HepG2 (cell line): Measurements from ENCODE around the gene CDC34. TPM values are rescaled to one million over a fixed set of nuclear protein-coding genes. Genes with fewer than 3 reads are reported as not detected.

Experiments
- CAMTA2 ChIP-seq: sonication (generic); formaldehyde crosslinking; IDR thresholded peaks from 2 replicates; pipeline ENCODE4 v1.4.0; 2020; ENCODE audit warnings: mild to moderate bottlenecking, missing genetic modification reagents, borderline replicate concordance
- CHD4 ChIP-seq: fragments of 200-600 bp; sonication (generic); IDR thresholded peaks from 2 replicates; pipeline ENCODE4 v1.7.0; 2017; ENCODE audit warnings: mild to moderate bottlenecking, low read length, borderline replicate concordance
- FOXO1 ChIP-seq: sonication (generic); formaldehyde crosslinking; IDR thresholded peaks from 2 replicates; pipeline ENCODE4 v1.4.0; 2020; ENCODE audit warnings: missing genetic modification reagents
- HMG20B ChIP-seq: conservative IDR thresholded peaks from 2 replicates; pipeline ENCODE4 v1.6.1; 2016; ENCODE audit warnings: missing genetic modification reagents, missing compliant biosample characterization
- KAT7 ChIP-seq: IDR thresholded peaks from 2 replicates; pipeline ENCODE4 v1.6.1; 2018; ENCODE audit warnings: borderline replicate concordance, missing compliant biosample characterization
- MIER3 ChIP-seq: IDR thresholded peaks from 2 replicates; pipeline ENCODE4 v1.6.1; 2016; ENCODE audit warnings: missing compliant biosample characterization, borderline replicate concordance
- RBAK ChIP-seq: sonication (generic); formaldehyde crosslinking; IDR thresholded peaks from 2 replicates; pipeline ENCODE4 v1.5.1; 2020; ENCODE audit warnings: mild to moderate bottlenecking, missing genetic modification reagents
- TBL1XR1 ChIP-seq: fragments of 150-350 bp; IDR thresholded peaks from 2 replicates; pipeline ENCODE4 v1.6.1; 2014; ENCODE audit warnings: borderline replicate concordance, low read length; ENCODE audit not compliant: partially characterized antibody
- TP53 ChIP-seq: sonication (generic); formaldehyde crosslinking; conservative IDR thresholded peaks from 2 replicates; pipeline ENCODE4 v1.4.0; 2020; ENCODE audit warnings: missing genetic modification reagents
- ZBTB20 ChIP-seq: sonication (generic); formaldehyde crosslinking; IDR thresholded peaks from 2 replicates; pipeline ENCODE4 v1.8.1; 2023; ENCODE audit warnings: missing genetic modification reagents, low read depth, mild to moderate bottlenecking, borderline replicate concordance
- ZNF329 ChIP-seq: sonication (generic); formaldehyde crosslinking; IDR thresholded peaks from 2 replicates; pipeline ENCODE4 v1.9.0; 2021; ENCODE audit warnings: low read depth, mild to moderate bottlenecking, missing genetic modification reagents
- ZNF879 ChIP-seq: sonication (generic); formaldehyde crosslinking; IDR thresholded peaks from 2 replicates; pipeline ENCODE4 v1.8.1; 2023; ENCODE audit warnings: missing genetic modification reagents
- polyA plus RNA-seq, 8 experiments: library from polyadenylated mRNA; depleted of rRNA in 3 of 8; stranded (reverse) in 7 of 8; unstranded in 1 of 8; fragments of >200 nt; fragmentation: Illumina TruSeq in 4 of 8; extraction: Trizol in 4 of 8; gene quantifications; 2 replicates each; pipeline versions ENCODE4 v1.2.1 to v1.2.3, GENCODE V29; 2011 to 2016; ENCODE audit warnings: low read depth in 4 of 8, missing spikeins in 1 of 8, mixed read lengths in 1 of 8; ENCODE audit not compliant: insufficient read depth in 1 of 8
- total RNA-seq, 5 experiments: library from RNA; depleted of rRNA; stranded (reverse); fragments of >200 nt; fragmentation: Illumina TruSeq; extraction: Trizol; gene quantifications; 2 replicates each; pipeline ENCODE4 v1.2.3, GENCODE V29; 2016; ENCODE audit warnings: low read depth in 1 of 5
- TF ChIP-seq, protein P1 (sequence below): sonication (generic); formaldehyde crosslinking; IDR thresholded peaks from 2 replicates; pipeline ENCODE4 v1.5.1; 2020; ENCODE audit warnings: missing genetic modification reagents, mild to moderate bottlenecking, borderline replicate concordance
- TF ChIP-seq, protein P2 (sequence below): sonication (generic); formaldehyde crosslinking; IDR thresholded peaks from 2 replicates; pipeline ENCODE4 v1.9.0; 2022; ENCODE audit warnings: missing genetic modification reagents, mild to moderate bottlenecking, borderline replicate concordance
- TF ChIP-seq, protein P3 (sequence below): sonication (generic); formaldehyde crosslinking; IDR thresholded peaks from 2 replicates; pipeline ENCODE4 v1.5.0; 2020; ENCODE audit warnings: missing genetic modification reagents
- TF ChIP-seq, protein P4 (sequence below): sonication (generic); formaldehyde crosslinking; IDR thresholded peaks from 2 replicates; pipeline ENCODE4 v1.4.0; 2020; ENCODE audit warnings: missing genetic modification reagents, borderline replicate concordance
- TF ChIP-seq, protein P5 (sequence below): sonication (generic); formaldehyde crosslinking; IDR thresholded peaks from 2 replicates; pipeline ENCODE4 v1.8.0; 2022; ENCODE audit warnings: mild to moderate bottlenecking, missing genetic modification reagents, moderate library complexity

CDC34 gene
- total and polyA plus RNA-seq, 2 of the 13 experiments (the other 11 are each of a cell fraction or from before 2014, with no cell fraction given), result 138 to 150 TPM

DNA sequence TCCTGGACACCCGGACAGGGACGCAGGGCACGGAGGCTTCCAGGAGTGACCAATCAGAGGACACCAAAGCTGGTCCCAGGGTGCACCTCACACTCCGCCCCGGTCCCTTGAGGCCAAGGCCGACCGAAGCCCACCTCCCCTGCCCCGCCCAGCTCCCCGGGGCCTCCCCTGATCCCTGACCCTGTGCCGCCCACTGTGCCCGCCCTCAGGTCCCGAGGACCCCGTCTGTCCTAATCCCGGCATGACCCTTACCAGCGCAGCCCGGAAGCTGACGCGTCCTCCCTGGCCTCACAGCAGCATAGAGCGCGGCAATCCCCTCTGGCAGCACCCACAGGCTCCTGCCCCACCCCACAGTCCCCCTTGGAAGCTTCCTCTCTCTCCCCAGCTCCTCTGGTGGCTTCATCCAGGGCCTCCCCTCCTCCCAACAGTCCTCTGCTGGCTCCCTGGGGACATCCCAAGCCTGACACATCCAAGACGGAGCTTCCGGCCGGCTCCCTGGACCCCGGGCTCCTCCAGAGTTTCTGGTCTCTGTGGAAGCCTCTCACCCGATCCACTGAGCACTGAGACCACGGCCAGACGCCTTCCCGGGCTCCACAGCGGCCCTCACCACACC, 7.4 kb upstream of the CDC34 start (continued):
- TF ChIP-seq, protein P1, sequence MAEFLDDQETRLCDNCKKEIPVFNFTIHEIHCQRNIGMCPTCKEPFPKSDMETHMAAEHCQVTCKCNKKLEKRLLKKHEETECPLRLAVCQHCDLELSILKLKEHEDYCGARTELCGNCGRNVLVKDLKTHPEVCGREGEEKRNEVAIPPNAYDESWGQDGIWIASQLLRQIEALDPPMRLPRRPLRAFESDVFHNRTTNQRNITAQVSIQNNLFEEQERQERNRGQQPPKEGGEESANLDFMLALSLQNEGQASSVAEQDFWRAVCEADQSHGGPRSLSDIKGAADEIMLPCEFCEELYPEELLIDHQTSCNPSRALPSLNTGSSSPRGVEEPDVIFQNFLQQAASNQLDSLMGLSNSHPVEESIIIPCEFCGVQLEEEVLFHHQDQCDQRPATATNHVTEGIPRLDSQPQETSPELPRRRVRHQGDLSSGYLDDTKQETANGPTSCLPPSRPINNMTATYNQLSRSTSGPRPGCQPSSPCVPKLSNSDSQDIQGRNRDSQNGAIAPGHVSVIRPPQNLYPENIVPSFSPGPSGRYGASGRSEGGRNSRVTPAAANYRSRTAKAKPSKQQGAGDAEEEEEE, result no peak
- TF ChIP-seq KAT7 (no peak), TP53 (CRISPR knock-in tag) (no peak), FOXO1 (CRISPR knock-in tag) (peak; percentile 74), ZBTB20 (CRISPR knock-in tag) (no peak), HMG20B (CRISPR knock-in tag) (no peak), MIER3 (CRISPR knock-in tag) (peak; percentile 29; the same call in 1 of the 2 replicates), CHD4 (no peak), ZNF879 (CRISPR knock-in tag) (no peak), ZNF329 (CRISPR knock-in tag) (no peak), CAMTA2 (CRISPR knock-in tag) (no peak), RBAK (CRISPR knock-in tag) (no peak), TBL1XR1 (no peak)
- TF ChIP-seq, protein P2, sequence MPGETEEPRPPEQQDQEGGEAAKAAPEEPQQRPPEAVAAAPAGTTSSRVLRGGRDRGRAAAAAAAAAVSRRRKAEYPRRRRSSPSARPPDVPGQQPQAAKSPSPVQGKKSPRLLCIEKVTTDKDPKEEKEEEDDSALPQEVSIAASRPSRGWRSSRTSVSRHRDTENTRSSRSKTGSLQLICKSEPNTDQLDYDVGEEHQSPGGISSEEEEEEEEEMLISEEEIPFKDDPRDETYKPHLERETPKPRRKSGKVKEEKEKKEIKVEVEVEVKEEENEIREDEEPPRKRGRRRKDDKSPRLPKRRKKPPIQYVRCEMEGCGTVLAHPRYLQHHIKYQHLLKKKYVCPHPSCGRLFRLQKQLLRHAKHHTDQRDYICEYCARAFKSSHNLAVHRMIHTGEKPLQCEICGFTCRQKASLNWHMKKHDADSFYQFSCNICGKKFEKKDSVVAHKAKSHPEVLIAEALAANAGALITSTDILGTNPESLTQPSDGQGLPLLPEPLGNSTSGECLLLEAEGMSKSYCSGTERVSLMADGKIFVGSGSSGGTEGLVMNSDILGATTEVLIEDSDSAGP (CRISPR knock-in tag), result peak; percentile 60
- TF ChIP-seq, protein P3, sequence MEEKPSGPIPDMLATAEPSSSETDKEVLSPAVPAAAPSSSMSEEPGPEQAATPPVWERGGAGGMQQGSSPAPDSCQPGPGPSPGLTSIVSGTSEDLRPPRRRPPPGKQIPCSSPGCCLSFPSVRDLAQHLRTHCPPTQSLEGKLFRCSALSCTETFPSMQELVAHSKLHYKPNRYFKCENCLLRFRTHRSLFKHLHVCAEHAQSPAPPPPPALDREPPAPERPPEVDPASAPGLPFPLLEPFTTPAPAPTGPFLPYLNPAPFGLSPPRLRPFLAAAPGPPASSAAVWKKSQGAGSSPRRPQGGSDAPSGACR (CRISPR knock-in tag), result peak; percentile 76; the same call in 1 of the 2 replicates
- TF ChIP-seq, protein P4, sequence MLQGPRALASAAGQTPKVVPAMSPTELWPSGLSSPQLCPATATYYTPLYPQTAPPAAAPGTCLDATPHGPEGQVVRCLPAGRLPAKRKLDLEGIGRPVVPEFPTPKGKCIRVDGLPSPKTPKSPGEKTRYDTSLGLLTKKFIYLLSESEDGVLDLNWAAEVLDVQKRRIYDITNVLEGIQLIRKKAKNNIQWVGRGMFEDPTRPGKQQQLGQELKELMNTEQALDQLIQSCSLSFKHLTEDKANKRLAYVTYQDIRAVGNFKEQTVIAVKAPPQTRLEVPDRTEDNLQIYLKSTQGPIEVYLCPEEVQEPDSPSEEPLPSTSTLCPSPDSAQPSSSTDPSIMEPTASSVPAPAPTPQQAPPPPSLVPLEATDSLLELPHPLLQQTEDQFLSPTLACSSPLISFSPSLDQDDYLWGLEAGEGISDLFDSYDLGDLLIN (CRISPR knock-in tag), result no peak
- TF ChIP-seq, protein P5, sequence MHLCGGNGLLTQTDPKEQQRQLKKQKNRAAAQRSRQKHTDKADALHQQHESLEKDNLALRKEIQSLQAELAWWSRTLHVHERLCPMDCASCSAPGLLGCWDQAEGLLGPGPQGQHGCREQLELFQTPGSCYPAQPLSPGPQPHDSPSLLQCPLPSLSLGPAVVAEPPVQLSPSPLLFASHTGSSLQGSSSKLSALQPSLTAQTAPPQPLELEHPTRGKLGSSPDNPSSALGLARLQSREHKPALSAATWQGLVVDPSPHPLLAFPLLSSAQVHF (CRISPR knock-in tag), result no peak
